Neural cell (in vitro differentiated cells): ENCODE measurements around the gene PPP3R1. TPM values are rescaled to one million over a fixed set of nuclear protein-coding genes. Genes with fewer than 3 reads are reported as not detected.

Experiments
- H2AFZ ChIP-seq: fragments of 200-600, 300-800 bp; sonication (generic), shearing (Covaris generic); 2 replicates; pipeline ENCODE4 v1.6.0; 2014; ENCODE audit warnings: low read depth, mild to moderate bottlenecking, antibody characterized with exemption, low read length, moderate library complexity
- H3F3A ChIP-seq: fragments of 200-600 bp; shearing (Covaris generic); 2 replicates; pipeline ENCODE4 v1.6.1; 2016; ENCODE audit warnings: mild to moderate bottlenecking, moderate library complexity, mixed read lengths, antibody characterized with exemption, low read length; ENCODE audit not compliant: insufficient read depth, poor library complexity, severe bottlenecking
- H3K27ac ChIP-seq: fragments of 200-600, 300-800 bp; sonication (generic), shearing (Covaris generic); 2 replicates; pipeline ENCODE4 v1.5.1; 2014; ENCODE audit warnings: mild to moderate bottlenecking, low read length, moderate library complexity
- H3K27me3 ChIP-seq: fragments of 300-800, 200-600 bp; sonication (generic), shearing (Covaris generic); 2 replicates; pipeline ENCODE4 v1.6.0; 2014; ENCODE audit warnings: mild to moderate bottlenecking, low read depth, low read length, moderate library complexity; ENCODE audit not compliant: insufficient read depth
- H3K36me3 ChIP-seq: fragments of 300-800, 200-600 bp; sonication (generic), shearing (Covaris generic); 2 replicates; pipeline ENCODE4 v1.5.1; 2014; ENCODE audit warnings: mild to moderate bottlenecking, antibody characterized with exemption, low read length, moderate library complexity; ENCODE audit not compliant: insufficient read depth
- H3K4me2 ChIP-seq: fragments of 300-800, 200-600 bp; sonication (generic), shearing (Covaris generic); 2 replicates; pipeline ENCODE4 v1.6.0; 2014; ENCODE audit warnings: mild to moderate bottlenecking, low read length
- H3K4me3 ChIP-seq: fragments of 300-800, 200-600 bp; sonication (generic), shearing (Covaris generic); 2 replicates; pipeline ENCODE4 v1.5.1; 2014; ENCODE audit warnings: mild to moderate bottlenecking, low read length, moderate library complexity
- H3K79me2 ChIP-seq: fragments of 200-600 bp; shearing (Covaris generic); replicated peaks from 2 replicates; pipeline ENCODE4 v1.6.0; 2014; ENCODE audit warnings: mild to moderate bottlenecking, low read length, moderate library complexity; ENCODE audit not compliant: insufficient read depth
- H3K9ac ChIP-seq: fragments of 300-800, 200-600 bp; sonication (generic), shearing (Covaris generic); 2 replicates; pipeline ENCODE4 v1.6.1; 2016; ENCODE audit warnings: mild to moderate bottlenecking, low read length, mixed read lengths
- H3K9me2 ChIP-seq: fragments of 200-600 bp; shearing (Covaris generic); 2 replicates; pipeline ENCODE4 v1.6.1; 2016; ENCODE audit warnings: mild to moderate bottlenecking, low read length, mixed read lengths; ENCODE audit not compliant: insufficient read depth
- H3K9me3 ChIP-seq: fragments of 200-600, 300-800 bp; sonication (generic), shearing (Covaris generic); 2 replicates; pipeline ENCODE4 v1.6.1; 2016; ENCODE audit warnings: mild to moderate bottlenecking, mixed run types, low read length, moderate library complexity, mixed read lengths
- H4K20me1 ChIP-seq: fragments of 200-600 bp; shearing (Covaris generic); 2 replicates; pipeline ENCODE4 v1.6.1; 2016; ENCODE audit warnings: mild to moderate bottlenecking, mixed run types; ENCODE audit not compliant: insufficient read depth
- CTCF ChIP-seq: fragments of 450-650 bp; IDR thresholded peaks from 2 replicates; pipeline ENCODE4 v1.5.1; 2014; ENCODE audit warnings: antibody characterized with exemption, mild to moderate bottlenecking, moderate library complexity; ENCODE audit not compliant: poor library complexity, severe bottlenecking
- EP300 ChIP-seq: fragments of 450-650 bp; conservative IDR thresholded peaks from 2 replicates; pipeline ENCODE4 v1.6.1; 2014; ENCODE audit warnings: antibody characterized with exemption, mild to moderate bottlenecking, moderate library complexity; ENCODE audit not compliant: poor library complexity, severe bottlenecking
- EZH2 ChIP-seq: fragments of 200-600, 300-800 bp; shearing (Covaris generic), sonication (generic); IDR thresholded peaks from 2 replicates; pipeline ENCODE4 v1.6.1; 2014; ENCODE audit warnings: antibody characterized with exemption, low read length, borderline replicate concordance, mild to moderate bottlenecking; ENCODE audit not compliant: insufficient read depth, poor library complexity, severe bottlenecking
- MXI1 ChIP-seq: fragments of 450-650 bp; conservative IDR thresholded peaks from 2 replicates; pipeline ENCODE4 v1.6.1; 2014; ENCODE audit warnings: antibody characterized with exemption, mild to moderate bottlenecking; ENCODE audit not compliant: poor library complexity, severe bottlenecking
- POLR2AphosphoS5 ChIP-seq: IDR thresholded peaks from 2 replicates; pipeline ENCODE4 v1.6.1; 2012
- RAD21 ChIP-seq: fragments of 450-650 bp; conservative IDR thresholded peaks from 2 replicates; pipeline ENCODE4 v1.6.1; 2014; ENCODE audit warnings: antibody characterized with exemption, mild to moderate bottlenecking, moderate library complexity
- REST ChIP-seq: IDR thresholded peaks from 2 replicates; pipeline ENCODE4 v1.6.1; 2012; ENCODE audit warnings: borderline replicate concordance
- SMC3 ChIP-seq: fragments of 450-650 bp; conservative IDR thresholded peaks from 2 replicates; pipeline ENCODE4 v1.6.1; 2014; ENCODE audit warnings: antibody characterized with exemption, mild to moderate bottlenecking, moderate library complexity; ENCODE audit not compliant: poor library complexity
- TAF1 ChIP-seq: IDR thresholded peaks from 2 replicates; pipeline ENCODE4 v1.6.1; 2012; ENCODE audit warnings: low read depth
- polyA plus RNA-seq: library from polyadenylated mRNA; depleted of rRNA; stranded (reverse); fragments of >200 nt; gene quantifications from 2 replicates; pipeline ENCODE4 v1.2.3, GENCODE V29; 2014

PPP3R1 gene
- polyA plus RNA-seq, 1 donor from 2014 or later: 45.3 TPM

GRCh38 chr2:68141875-68142274, 110.5 kb downstream of the PPP3R1 start:
- Histone ChIP-seq H3K79me2 (no peaks in the 10 kb centered on the region), H3K4me3 (no peak overlapping the region), H3K27ac (no peak overlapping the region), H3K36me3 (no peaks in the 10 kb centered on the region), H4K20me1 (no peaks in the 10 kb centered on the region), H3F3A (no peaks in the 10 kb centered on the region), H2AFZ (no peak overlapping the region), H3K9ac (no peak overlapping the region), H3K9me2 (no peaks in the 10 kb centered on the region), H3K4me2 (no peak overlapping the region), H3K9me3 (no peaks in the 10 kb centered on the region), H3K27me3 (no peaks in the 10 kb centered on the region)
- TF ChIP-seq MXI1: no peak
- no peak for TF ChIP-seq RAD21
- TF ChIP-seq EP300: no peak
- TF ChIP-seq POLR2AphosphoS5: no peak
- no peak for TF ChIP-seq TAF1
- TF ChIP-seq CTCF: no peak
- no peak for TF ChIP-seq SMC3
- no peak for TF ChIP-seq REST
- TF ChIP-seq EZH2: no peak

GRCh38 chr2:68135448-68136320, 116.6 kb downstream of the PPP3R1 start:
- Histone ChIP-seq H3K27ac (no peak overlapping the region), H3F3A (no peaks in the 10 kb centered on the region), H4K20me1 (no peaks in the 10 kb centered on the region), H3K9me2 (no peaks in the 10 kb centered on the region), H3K36me3 (no peaks in the 10 kb centered on the region), H2AFZ (no peak overlapping the region), H3K4me2 (no peak overlapping the region), H3K27me3 (no peaks in the 10 kb centered on the region), H3K9ac (no peak overlapping the region), H3K79me2 (no peaks in the 10 kb centered on the region), H3K9me3 (no peaks in the 10 kb centered on the region), H3K4me3 (no peak overlapping the region)
- no peak for TF ChIP-seq SMC3
- TF ChIP-seq EZH2: no peak
- TF ChIP-seq TAF1: no peak
- no peak for TF ChIP-seq REST
- TF ChIP-seq MXI1: no peak
- no peak for TF ChIP-seq EP300
- TF ChIP-seq RAD21: no peak
- no peak for TF ChIP-seq CTCF
- no peak for TF ChIP-seq POLR2AphosphoS5
